Upper lobe of left lung (tissue), 4 donors: ENCODE results near the gene B3GNT2.

ENCODE experiments used
- EP300 ChIP-seq, 4 donors: sonication (generic); formaldehyde crosslinking; IDR thresholded peaks; one replicate each; pipeline ENCODE4 v1.5.1; 2017; ENCODE audit warnings: antibody characterized with exemption in 4 of 4, control low read depth in 2 of 4
- POLR2A ChIP-seq, 4 donors: fragments of 450-650 bp; IDR thresholded peaks; one replicate each; pipeline ENCODE4 v1.5.1; 2016 to 2017; ENCODE audit warnings: antibody characterized with exemption in 4 of 4, mild to moderate bottlenecking in 2 of 4
- POLR2AphosphoS5 ChIP-seq, 2 donors: sonication (generic); formaldehyde crosslinking; IDR thresholded peaks; one replicate each; pipeline ENCODE4 v1.5.1; 2017; ENCODE audit warnings: antibody characterized with exemption in 2 of 2
- TF ChIP-seq, protein P1 (sequence below), 6 experiments: fragments of 450-650 bp in 4 of 6; fragments of 200-600 bp in 2 of 6; sonication (generic) in 2 of 6; IDR thresholded peaks; one replicate each; pipeline ENCODE4 v1.5.1; 2016 to 2019; ENCODE audit warnings: antibody characterized with exemption in 6 of 6

- TF ChIP-seq, protein P1, sequence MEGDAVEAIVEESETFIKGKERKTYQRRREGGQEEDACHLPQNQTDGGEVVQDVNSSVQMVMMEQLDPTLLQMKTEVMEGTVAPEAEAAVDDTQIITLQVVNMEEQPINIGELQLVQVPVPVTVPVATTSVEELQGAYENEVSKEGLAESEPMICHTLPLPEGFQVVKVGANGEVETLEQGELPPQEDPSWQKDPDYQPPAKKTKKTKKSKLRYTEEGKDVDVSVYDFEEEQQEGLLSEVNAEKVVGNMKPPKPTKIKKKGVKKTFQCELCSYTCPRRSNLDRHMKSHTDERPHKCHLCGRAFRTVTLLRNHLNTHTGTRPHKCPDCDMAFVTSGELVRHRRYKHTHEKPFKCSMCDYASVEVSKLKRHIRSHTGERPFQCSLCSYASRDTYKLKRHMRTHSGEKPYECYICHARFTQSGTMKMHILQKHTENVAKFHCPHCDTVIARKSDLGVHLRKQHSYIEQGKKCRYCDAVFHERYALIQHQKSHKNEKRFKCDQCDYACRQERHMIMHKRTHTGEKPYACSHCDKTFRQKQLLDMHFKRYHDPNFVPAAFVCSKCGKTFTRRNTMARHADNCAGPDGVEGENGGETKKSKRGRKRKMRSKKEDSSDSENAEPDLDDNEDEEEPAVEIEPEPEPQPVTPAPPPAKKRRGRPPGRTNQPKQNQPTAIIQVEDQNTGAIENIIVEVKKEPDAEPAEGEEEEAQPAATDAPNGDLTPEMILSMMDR (IDR thresholded peaks at IDR 0.05): no peak
- TF ChIP-seq POLR2A (IDR thresholded peaks at IDR 0.05) (no peak), POLR2AphosphoS5 (IDR thresholded peaks at IDR 0.05) (no peak), EP300 (IDR thresholded peaks at IDR 0.05) (no peak)
These were observed 48.1 kb downstream of the B3GNT2 start for GRCh38 chr2:62243983-62244382.
